Stimulated activated CD8-positive, alpha-beta memory T cell treated with anti-CD3 and anti-CD28 coated beads, Interleukin-7, amount 100 ng/mL, for 1 hour (primary cell): ENCODE measurements around the gene MAML2.

Source experiments
- DNase-seq, 2 donors: peaks; one replicate each; pipeline ENCODE4 v3.0.0-alpha.2; 2020; ENCODE audit warnings: low read depth in 2 of 2

The MAML2 gene

GRCh38 chr11:96037405-96037949 is 305.5 kb downstream of the MAML2 start:
- no peak for DNase-seq

- no peak for DNase-seq
Measured at GRCh38 chr11:96036863-96037262, 306.1 kb downstream of the MAML2 start.

- DNase-seq, result no peak
Measured at GRCh38 chr11:96035740-96036078, 307.3 kb downstream of the MAML2 start.

GRCh38 chr11:96035031-96035739 is 307.8 kb downstream of the MAML2 start:
- no peak for DNase-seq

- no peak for DNase-seq
Measured at GRCh38 chr11:96033599-96033998, 309.4 kb downstream of the MAML2 start.

GRCh38 chr11:96033095-96033494 is 309.9 kb downstream of the MAML2 start:
- DNase-seq, result no peak

- DNase-seq, result no peak
Measured at GRCh38 chr11:96028746-96029145, 314.2 kb downstream of the MAML2 start.

- no peak for DNase-seq
Measured at GRCh38 chr11:96027021-96027420, 316.0 kb downstream of the MAML2 start.

GRCh38 chr11:96026310-96026709 is 316.7 kb downstream of the MAML2 start:
- DNase-seq, result no peak

- no peak for DNase-seq
Measured at GRCh38 chr11:96024666-96025065, 318.3 kb downstream of the MAML2 start.

GRCh38 chr11:96023275-96023674 is 319.7 kb downstream of the MAML2 start:
- no peak for DNase-seq

- DNase-seq, result no peak
Measured at GRCh38 chr11:96021901-96022650, 320.9 kb downstream of the MAML2 start.

- no peak for DNase-seq
Measured at GRCh38 chr11:96019810-96020747, 322.9 kb downstream of the MAML2 start.

- DNase-seq, result no peak
Measured at GRCh38 chr11:96019281-96019680, 323.7 kb downstream of the MAML2 start.

- no peak for DNase-seq
Measured at GRCh38 chr11:96017856-96018255, 325.1 kb downstream of the MAML2 start.

GRCh38 chr11:96016978-96017502 is 326.0 kb downstream of the MAML2 start:
- DNase-seq, result no peak

GRCh38 chr11:96015906-96016565 is 327.0 kb downstream of the MAML2 start:
- DNase-seq, result no peak

GRCh38 chr11:96014217-96014616 is 328.8 kb downstream of the MAML2 start:
- DNase-seq, result no peak

- no peak for DNase-seq
Measured at GRCh38 chr11:96013461-96014213, 329.4 kb downstream of the MAML2 start.

- no peak for DNase-seq
Measured at GRCh38 chr11:96012086-96012824, 330.7 kb downstream of the MAML2 start.
